ENCODE measurements around the gene FKBP2.

The FKBP2 gene

DNA sequence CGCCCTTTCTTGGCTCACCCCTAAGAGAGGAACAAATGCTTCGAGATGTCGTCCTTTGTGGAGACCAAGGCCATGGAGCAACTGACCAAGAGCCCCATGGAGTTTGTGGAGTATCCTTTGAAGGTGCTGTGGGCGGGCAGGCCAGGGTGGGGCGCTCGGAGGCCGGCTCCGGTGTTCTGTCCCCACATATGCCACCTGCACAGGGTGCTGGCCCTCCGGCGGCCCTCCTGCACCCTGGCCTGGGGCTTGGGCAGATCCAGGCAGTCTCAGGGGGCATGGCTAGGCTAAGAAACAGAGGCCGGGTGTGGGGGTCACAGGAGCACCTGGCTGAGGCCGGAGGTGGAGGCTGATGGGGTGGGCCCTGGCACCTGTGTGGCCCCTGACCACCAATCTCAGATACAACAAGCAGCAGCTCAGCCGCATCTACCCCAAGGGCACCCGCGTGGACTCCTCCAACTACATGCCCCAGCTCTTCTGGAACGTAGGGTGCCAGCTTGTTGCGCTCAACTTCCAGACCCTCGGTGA is 20.7 kb downstream of the FKBP2 start:
- H3K4me3 ChIP-seq (ENCODE audit: low read depth, low read length) = no peak overlapping the region
- TF ChIP-seq, protein P1, sequence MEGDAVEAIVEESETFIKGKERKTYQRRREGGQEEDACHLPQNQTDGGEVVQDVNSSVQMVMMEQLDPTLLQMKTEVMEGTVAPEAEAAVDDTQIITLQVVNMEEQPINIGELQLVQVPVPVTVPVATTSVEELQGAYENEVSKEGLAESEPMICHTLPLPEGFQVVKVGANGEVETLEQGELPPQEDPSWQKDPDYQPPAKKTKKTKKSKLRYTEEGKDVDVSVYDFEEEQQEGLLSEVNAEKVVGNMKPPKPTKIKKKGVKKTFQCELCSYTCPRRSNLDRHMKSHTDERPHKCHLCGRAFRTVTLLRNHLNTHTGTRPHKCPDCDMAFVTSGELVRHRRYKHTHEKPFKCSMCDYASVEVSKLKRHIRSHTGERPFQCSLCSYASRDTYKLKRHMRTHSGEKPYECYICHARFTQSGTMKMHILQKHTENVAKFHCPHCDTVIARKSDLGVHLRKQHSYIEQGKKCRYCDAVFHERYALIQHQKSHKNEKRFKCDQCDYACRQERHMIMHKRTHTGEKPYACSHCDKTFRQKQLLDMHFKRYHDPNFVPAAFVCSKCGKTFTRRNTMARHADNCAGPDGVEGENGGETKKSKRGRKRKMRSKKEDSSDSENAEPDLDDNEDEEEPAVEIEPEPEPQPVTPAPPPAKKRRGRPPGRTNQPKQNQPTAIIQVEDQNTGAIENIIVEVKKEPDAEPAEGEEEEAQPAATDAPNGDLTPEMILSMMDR (IDR thresholded peaks at IDR 0.05; ENCODE audit: low read depth, low read length) = no peak

- TF ChIP-seq, protein P1 (IDR thresholded peaks at IDR 0.05; ENCODE audit: low read depth, low read length) = no peak
- no peak overlapping the region for H3K4me3 ChIP-seq (ENCODE audit: low read depth, low read length)
These were observed 21.5 kb downstream of the FKBP2 start for GRCh38 chr11:64262271-64263002.

GRCh38 chr11:64263021-64263946 is 22.4 kb downstream of the FKBP2 start:
- TF ChIP-seq, protein P1 (IDR thresholded peaks at IDR 0.05; ENCODE audit: low read depth, low read length) = no peak
- no peak overlapping the region for H3K4me3 ChIP-seq (ENCODE audit: low read depth, low read length)

DNA sequence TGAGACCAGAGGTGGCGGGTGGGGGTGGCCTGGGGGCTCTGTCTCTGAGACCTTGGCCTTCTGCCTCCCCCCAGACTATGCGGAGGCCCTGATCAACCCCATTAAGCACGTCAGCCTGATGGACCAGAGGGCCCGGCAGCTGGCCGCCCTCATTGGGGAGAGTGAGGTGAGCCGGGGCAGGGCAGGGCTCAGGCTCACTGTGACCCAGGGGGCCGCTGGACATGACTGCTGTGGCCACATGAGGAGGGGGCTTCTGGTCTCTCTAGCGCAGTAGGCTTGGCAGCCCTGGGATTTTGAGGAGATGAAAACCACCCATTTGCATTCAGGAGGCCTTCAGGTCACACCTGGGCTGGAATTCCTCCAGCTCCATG is 23.0 kb downstream of the FKBP2 start:
- TF ChIP-seq, protein P1 (IDR thresholded peaks at IDR 0.05; ENCODE audit: low read depth, low read length) = no peak

DNA sequence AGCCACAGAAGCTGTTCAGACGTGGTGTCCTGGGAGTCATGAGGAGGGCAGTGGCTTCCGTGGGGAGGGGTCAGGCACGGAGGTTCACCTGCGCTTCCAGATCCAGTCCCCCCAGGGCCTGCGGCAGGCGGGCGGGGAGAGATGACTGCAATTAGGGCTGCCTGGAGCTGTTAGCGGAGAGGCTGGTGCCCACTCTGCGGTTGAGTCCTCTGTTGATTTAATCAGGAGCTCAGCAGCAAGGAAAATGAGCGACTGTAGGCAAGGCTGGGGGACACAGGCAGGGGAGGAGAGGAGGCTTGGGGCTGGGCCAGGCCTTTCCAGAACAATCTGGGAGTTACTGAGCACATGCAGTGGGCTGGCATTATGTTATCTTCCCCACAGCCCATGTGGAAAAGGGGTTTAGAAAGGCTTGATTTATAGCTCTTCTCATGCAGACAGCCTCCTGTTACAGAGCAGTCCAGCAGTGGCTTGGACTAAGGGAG is 23.5 kb downstream of the FKBP2 start:
- TF ChIP-seq, protein P1 (IDR thresholded peaks at IDR 0.05; ENCODE audit: low read depth, low read length) = no peak
- no peak overlapping the region for H3K4me3 ChIP-seq (ENCODE audit: low read depth, low read length)

More for the DNA sequence above, 23.0 kb downstream of the FKBP2 start:
- no peak overlapping the region for H3K4me3 ChIP-seq (ENCODE audit: low read depth, low read length)

DNA sequence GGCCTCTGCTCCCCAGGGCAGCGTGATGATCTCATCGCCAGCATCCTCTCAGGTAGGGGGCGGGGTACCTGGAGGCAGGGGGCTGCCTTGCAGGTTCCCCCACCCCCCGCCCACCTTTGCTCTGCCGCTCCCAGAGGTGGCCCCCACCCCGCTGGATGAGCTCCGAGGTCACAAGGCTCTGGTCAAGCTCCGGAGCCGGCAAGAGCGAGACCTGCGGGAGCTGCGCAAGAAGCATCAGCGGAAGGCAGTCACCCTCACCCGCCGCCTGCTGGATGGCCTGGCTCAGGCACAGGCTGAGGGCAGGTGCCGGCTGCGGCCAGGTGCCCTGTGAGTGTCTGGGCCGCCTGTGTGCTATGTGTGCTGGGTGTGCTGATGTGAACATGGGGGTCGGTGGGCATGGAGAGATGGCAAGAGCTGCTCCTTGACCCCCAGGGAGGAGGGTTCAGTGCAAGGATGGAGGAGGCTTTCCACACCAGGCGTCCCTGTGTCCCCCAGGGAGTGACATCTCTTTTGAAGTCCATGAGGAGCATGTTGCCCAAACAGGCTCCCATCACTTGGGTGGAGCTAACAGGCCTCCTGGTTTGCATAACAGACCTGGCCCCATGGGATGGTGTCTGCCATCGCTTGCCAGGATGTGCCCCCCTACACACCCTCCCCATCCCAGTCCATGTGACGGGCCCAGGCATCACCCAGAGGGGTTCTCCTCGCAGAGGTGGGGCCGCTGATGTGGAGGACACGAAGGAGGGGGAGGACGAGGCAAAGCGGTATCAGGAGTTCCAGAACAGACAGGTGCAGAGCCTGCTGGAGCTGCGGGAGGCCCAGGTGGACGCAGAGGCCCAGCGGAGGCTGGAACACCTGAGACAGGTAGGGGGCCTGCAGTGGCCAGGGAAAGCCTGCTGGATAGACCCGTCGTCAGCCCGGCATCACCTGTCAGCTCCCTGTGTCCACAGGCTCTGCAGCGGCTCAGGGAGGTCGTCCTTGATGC is 24.6 kb downstream of the FKBP2 start:
- TF ChIP-seq, protein P1 (IDR thresholded peaks at IDR 0.05; ENCODE audit: low read depth, low read length) = no peak
- H3K4me3 ChIP-seq (ENCODE audit: low read depth, low read length) = no peak overlapping the region

Data from WI38 (cell line).